ENCODE results near the gene PEF1. TPM values are rescaled to one million over a fixed set of nuclear protein-coding genes. Genes with fewer than 3 reads are reported as not detected.

Gene PEF1
- total and polyA plus RNA-seq, 2 of the 8 experiments (the other 6 are each of a cell fraction or from before 2014, with no cell fraction given): 35.2 to 69.2 TPM

- no peak for DNase-seq (ENCODE audit: low read depth in 1 of 2, low spot score in 2 of 2)
- no peak overlapping the region for H2AFZ ChIP-seq (ENCODE audit: low read length)
- TF ChIP-seq TAF7 (optimal IDR thresholded peaks at IDR 0.05; ENCODE audit: borderline replicate concordance, low read depth, low read length) (no peak), BCL11A (IDR thresholded peaks at IDR 0.05; ENCODE audit: low read depth in 2 of 2, low read length in 2 of 2) (no peak), EP300 (IDR thresholded peaks at IDR 0.05; ENCODE audit: borderline replicate concordance in 1 of 2, low read depth in 2 of 2, low read length in 2 of 2) (no peak), CTCF (IDR thresholded peaks at IDR 0.05; ENCODE audit: control extremely low read depth in 1 of 3, insufficient read depth in 1 of 3, low read depth in 1 of 3, low read length in 3 of 3) (no peak), NANOG (IDR thresholded peaks at IDR 0.05; ENCODE audit: insufficient read depth, low read depth, low read length, poor library complexity, severe bottlenecking) (no peak), CEBPB (IDR thresholded peaks at IDR 0.05; ENCODE audit: low read depth, low read length) (no peak), HDAC2 (IDR thresholded peaks at IDR 0.05; ENCODE audit: borderline replicate concordance in 1 of 2, low read depth in 2 of 2, low read length in 2 of 2) (no peak)
Measured at GRCh38 chr1:31583082-31583994, 61.3 kb downstream of the PEF1 start.

More at GRCh38 chr1:31583082-31583994, 61.3 kb downstream of the PEF1 start:
- H2AK5ac ChIP-seq (ENCODE audit: low read depth, low read length): peak overlapping the region; percentile 82; the same call in 1 of the 2 replicates
- POLR2A ChIA-PET (ENCODE audit: partially characterized antibody): no interaction called here
- peaks cover 6 to 33% (median 21%) of the 10 kb centered on the region in 4 experiments for H3K4me1 ChIP-seq (replicated peaks in 1 of 4; ENCODE audit: control insufficient read depth in 3 of 4, insufficient read depth in 4 of 4, low read length in 3 of 4)
- no peak for FAIRE-seq
- peak overlapping the region; percentile 26 for H2BK120ac ChIP-seq (replicated peaks; ENCODE audit: low read depth, low read length)
- H3K23ac ChIP-seq (ENCODE audit: insufficient read length): no peak overlapping the region
- H3K23me2 ChIP-seq (ENCODE audit: low read depth, low read length): no peaks in the 10 kb centered on the region
- no peak overlapping the region for H3K14ac ChIP-seq (ENCODE audit: insufficient read length)
- H3K79me1 ChIP-seq (ENCODE audit: low read depth, low read length): no peaks in the 10 kb centered on the region
- 0 out of 2 replicates have a peak overlapping the region, but pooled peaks have one; percentile 43 for H2BK20ac ChIP-seq (ENCODE audit: low read length)
- peak overlapping the region; percentile 44 for H4K91ac ChIP-seq (replicated peaks; ENCODE audit: insufficient read length, low read length)
- no peaks in the 10 kb centered on the region for H4K20me1 ChIP-seq (replicated peaks in 1 of 2; ENCODE audit: control insufficient read depth in 1 of 2, insufficient read depth in 2 of 2, low read length in 2 of 2)
- 88% methylated on average over 15 of the region's 16 CpGs; no CpG with 5 or more reads in 1 of the 2 experiments for WGBS, 2 experiments (ENCODE audit: extremely low coverage in 1 of 2, insufficient coverage in 1 of 2, insufficient read length in 1 of 2, insufficient replicate concordance in 2 of 2, low coverage in 1 of 2, low lambda C conversion rate in 2 of 2, missing lambda C conversion rate in 1 of 2)
- H3K27me3 ChIP-seq (replicated peaks in 1 of 4; ENCODE audit: control insufficient read depth in 3 of 4, extremely low read depth in 1 of 4, insufficient read depth in 3 of 4, low read length in 3 of 4): peaks cover 0 to 5% (median 2%) of the 10 kb centered on the region in 4 experiments; a peak in 3 of 7 replicates
- CTCF ChIA-PET (ENCODE audit: partially characterized antibody): interaction anchor here (0.6 to 3.0 kb wide), 3 partner anchors 34 to 237 kb away, joined by 3 to 9 read pairs (median 4); no protein-coding TSS in a partner anchor
- H3K4me3 ChIP-seq (ENCODE audit: extremely low read depth in 1 of 4, insufficient read depth in 2 of 4, low read depth in 3 of 4, low read length in 4 of 4): no peak overlapping the region
- peak overlapping the region; percentile 81; the same call in 1 of the 2 replicates for H2BK15ac ChIP-seq (ENCODE audit: low read length)
- H3K4me2 ChIP-seq (ENCODE audit: insufficient read depth in 1 of 2, low read depth in 2 of 2, low read length in 2 of 2): no peak overlapping the region; a peak in 1 of 4 replicates
- peak overlapping the region; percentile 87; the same call in 1 of the 2 replicates for H2BK12ac ChIP-seq (ENCODE audit: low read depth, low read length)
- no peaks in the 10 kb centered on the region for H3K36me3 ChIP-seq (ENCODE audit: control insufficient read depth in 2 of 4, insufficient read depth in 4 of 4, low read length in 3 of 4)
- H3K4ac ChIP-seq (replicated peaks; ENCODE audit: insufficient read length, low read depth, low read length): no peak overlapping the region
- H3K27ac ChIP-seq (ENCODE audit: low read depth, low read length): no peak overlapping the region
- no peak overlapping the region for H3K9ac ChIP-seq (replicated peaks in 1 of 4; ENCODE audit: extremely low read depth in 1 of 4, low read depth in 3 of 4, low read length in 3 of 4)
- H3K56ac ChIP-seq (replicated peaks; ENCODE audit: insufficient read length, low read depth, low read length): no peak overlapping the region
- peak overlapping the region; percentile 61; the same call in 1 of the 2 replicates for H2BK5ac ChIP-seq (ENCODE audit: low read depth, low read length)
- H4K8ac ChIP-seq (ENCODE audit: extremely low read depth, insufficient read depth, low read length): peak overlapping the region; percentile 8; the same call in 1 of the 2 replicates
- peak overlapping the region; percentile 38; the same call in 1 of the 2 replicates for H3K18ac ChIP-seq (ENCODE audit: extremely low read depth, low read length)
- H3K79me2 ChIP-seq (ENCODE audit: control insufficient read depth in 1 of 2, insufficient read depth in 2 of 2, low read length in 2 of 2): no peaks in the 10 kb centered on the region
- peak overlapping the region; percentile 35 for H4K5ac ChIP-seq (ENCODE audit: insufficient read length, low read depth, low read length)
- H3K9me3 ChIP-seq (ENCODE audit: insufficient read depth in 2 of 2, low read depth in 1 of 2, low read length in 1 of 2): no peaks in the 10 kb centered on the region
